SU-DHL-6 (cell line): ENCODE data around the gene LNX1.

Source experiments
- EZH2phosphoT487 ChIP-seq: fragments of 200-600 bp; sonication (generic), shearing (Covaris generic); conservative IDR thresholded peaks from 2 replicates; pipeline ENCODE4 v1.6.1; 2018; ENCODE audit warnings: mild to moderate bottlenecking, antibody characterized with exemption, low read length, moderate library complexity, mixed read lengths
- TF ChIP-seq, protein P1 (sequence below): fragments of 200-600 bp; sonication (generic); IDR thresholded peaks from one replicate; pipeline ENCODE4 v1.5.1; 2017; ENCODE audit warnings: antibody characterized with exemption, mild to moderate bottlenecking, low read length, moderate library complexity; ENCODE audit not compliant: insufficient read depth, poor library complexity, severe bottlenecking

- TF ChIP-seq, protein P1, sequence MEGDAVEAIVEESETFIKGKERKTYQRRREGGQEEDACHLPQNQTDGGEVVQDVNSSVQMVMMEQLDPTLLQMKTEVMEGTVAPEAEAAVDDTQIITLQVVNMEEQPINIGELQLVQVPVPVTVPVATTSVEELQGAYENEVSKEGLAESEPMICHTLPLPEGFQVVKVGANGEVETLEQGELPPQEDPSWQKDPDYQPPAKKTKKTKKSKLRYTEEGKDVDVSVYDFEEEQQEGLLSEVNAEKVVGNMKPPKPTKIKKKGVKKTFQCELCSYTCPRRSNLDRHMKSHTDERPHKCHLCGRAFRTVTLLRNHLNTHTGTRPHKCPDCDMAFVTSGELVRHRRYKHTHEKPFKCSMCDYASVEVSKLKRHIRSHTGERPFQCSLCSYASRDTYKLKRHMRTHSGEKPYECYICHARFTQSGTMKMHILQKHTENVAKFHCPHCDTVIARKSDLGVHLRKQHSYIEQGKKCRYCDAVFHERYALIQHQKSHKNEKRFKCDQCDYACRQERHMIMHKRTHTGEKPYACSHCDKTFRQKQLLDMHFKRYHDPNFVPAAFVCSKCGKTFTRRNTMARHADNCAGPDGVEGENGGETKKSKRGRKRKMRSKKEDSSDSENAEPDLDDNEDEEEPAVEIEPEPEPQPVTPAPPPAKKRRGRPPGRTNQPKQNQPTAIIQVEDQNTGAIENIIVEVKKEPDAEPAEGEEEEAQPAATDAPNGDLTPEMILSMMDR, result no peak
- TF ChIP-seq EZH2phosphoT487, result no peak
Measured at GRCh38 chr4:53534684-53535083, 56.6 kb downstream of the LNX1 start.
